HG03378 (cell line): ENCODE results near the gene DAAM1.

Source experiments
- ATAC-seq: cut with Tn5 transposase; IDR thresholded peaks from one replicate; pipeline ENCODE4 v1.9.1; 2021; ENCODE audit warnings: mild to moderate bottlenecking, moderate library complexity; ENCODE audit not compliant: unreplicated experiment

The DAAM1 gene

DNA sequence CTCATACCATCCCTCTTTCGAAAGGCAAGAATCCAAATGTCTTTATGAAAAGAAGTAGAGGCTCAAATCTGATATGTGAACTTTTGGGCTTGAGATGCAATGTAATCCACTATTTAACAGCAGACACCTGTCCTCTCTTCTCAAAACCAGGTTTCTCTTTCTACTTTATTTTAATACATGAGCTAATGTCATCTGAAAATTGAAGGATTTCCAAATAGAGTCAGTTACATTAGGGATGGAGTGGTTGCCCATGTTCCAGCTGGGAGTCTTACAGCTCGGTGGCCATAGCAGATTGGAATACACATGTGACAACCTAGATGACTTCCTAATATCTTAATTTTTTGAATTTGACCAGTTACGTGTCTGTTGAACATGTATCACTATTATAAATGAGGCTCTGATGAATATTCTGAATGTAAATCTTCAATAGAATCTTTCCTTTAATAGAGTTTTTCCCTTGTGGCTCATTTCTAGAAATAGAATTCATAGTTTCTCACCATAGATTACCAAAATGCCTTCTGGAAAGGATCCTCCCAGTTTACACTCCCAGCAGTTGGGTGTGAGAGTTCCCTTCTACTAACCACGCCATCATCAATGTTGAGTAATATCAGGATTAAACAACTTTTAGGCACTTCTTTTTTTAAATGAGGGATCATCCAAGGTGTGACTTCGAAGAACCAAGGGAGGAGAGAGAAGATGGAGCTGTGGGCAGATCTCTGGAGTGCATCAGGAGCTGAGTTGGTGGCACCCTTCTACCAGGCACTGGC lies 227.6 kb downstream of the DAAM1 start:
- ATAC-seq: no peak

DNA sequence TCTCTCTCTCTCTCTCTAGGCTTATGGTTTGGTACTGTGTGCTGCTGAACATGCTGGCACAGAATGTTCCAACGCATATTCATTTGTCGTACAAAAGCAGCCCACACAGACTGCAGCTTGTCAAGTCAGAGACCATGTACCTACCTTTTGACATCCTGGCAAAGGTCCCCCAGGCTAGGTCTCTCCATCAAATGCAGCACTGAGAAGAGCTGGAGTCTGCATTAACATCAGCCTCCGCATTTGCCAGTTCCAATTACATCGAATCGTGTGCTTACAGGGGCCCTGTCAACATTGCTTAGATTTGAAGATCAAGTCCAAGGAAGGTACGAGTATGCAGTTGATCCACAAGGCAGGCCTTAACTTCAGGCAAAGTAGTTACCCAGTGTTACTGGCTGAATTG lies 228.8 kb downstream of the DAAM1 start:
- no peak for ATAC-seq

DNA sequence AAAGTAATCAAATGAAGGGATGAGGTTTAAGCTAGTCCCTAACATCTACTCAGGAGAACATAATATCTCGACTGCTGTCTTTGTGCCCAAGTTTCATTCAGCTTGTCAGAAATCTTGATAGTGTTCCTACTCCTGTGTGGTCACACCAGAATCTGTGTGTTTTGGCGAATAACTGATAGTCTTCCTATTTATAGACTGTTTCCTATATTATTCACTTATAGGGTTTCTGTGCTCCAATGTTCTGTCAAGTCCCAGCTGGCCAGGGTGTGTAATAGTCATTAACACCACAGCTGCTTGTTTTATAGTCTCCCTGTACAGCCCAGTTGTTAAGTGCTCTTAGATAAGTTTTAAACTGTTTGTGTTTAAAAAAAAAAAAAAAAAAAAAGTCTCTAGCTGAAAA lies 230.8 kb downstream of the DAAM1 start:
- ATAC-seq: no peak
